Measurements from ENCODE around the gene ELP4. TPM values are rescaled to one million over a fixed set of nuclear protein-coding genes. Genes with fewer than 3 reads are reported as not detected.

The ELP4 gene
- total and polyA plus RNA-seq, 9 of the 15 experiments (the other 6 are each of a cell fraction or from before 2014, with no cell fraction given) = 24.1 to 60.3 (median 38.7) TPM

GRCh38 chr11:31706357-31706756, 196.8 kb downstream of the ELP4 start:
- no TSS peak for BruUV-seq (replicated peaks)
- DNase-seq (ENCODE audit: extremely low read depth in 1 of 4, low spot score in 3 of 4) (no peak), FAIRE-seq (no peak), ATAC-seq (no peak)
- Histone ChIP-seq H3K4me1 (replicated peaks in 1 of 2; ENCODE audit: control insufficient read depth in 2 of 2, insufficient read depth in 2 of 2, low read length in 2 of 2) (no peaks in the 10 kb centered on the region; a peak in 1 of 5 replicates), H3K4me3 (no peak overlapping the region), H2AFZ (ENCODE audit: low read depth, low read length) (no peak overlapping the region), H3K9ac (ENCODE audit: insufficient read depth in 1 of 2, low read depth in 2 of 2, low read length in 2 of 2) (no peak overlapping the region), H3K27ac (ENCODE audit: extremely low read depth, low read depth, low read length) (no peak overlapping the region), H4K20me1 (replicated peaks; ENCODE audit: control insufficient read depth, insufficient read depth, low read length) (no peaks in the 10 kb centered on the region), H3K27me3 (ENCODE audit: control insufficient read depth in 2 of 2, insufficient read depth in 2 of 2, low read length in 2 of 2) (no peaks in the 10 kb centered on the region), H3K4me2 (ENCODE audit: insufficient read depth, low read length) (no peak overlapping the region), H3K36me3 (ENCODE audit: control insufficient read depth, insufficient read depth, low read length) (no peaks in the 10 kb centered on the region), H3K9me3 (replicated peaks; ENCODE audit: control insufficient read depth, insufficient read depth, low read depth, low read length) (no peaks in the 10 kb centered on the region), H3K79me2 (ENCODE audit: control insufficient read depth, insufficient read depth, low read length) (no peaks in the 10 kb centered on the region), H3K9me1 (ENCODE audit: control insufficient read depth, insufficient read depth, low read length) (no peaks in the 10 kb centered on the region)
- TF ChIP-seq, protein P1, sequence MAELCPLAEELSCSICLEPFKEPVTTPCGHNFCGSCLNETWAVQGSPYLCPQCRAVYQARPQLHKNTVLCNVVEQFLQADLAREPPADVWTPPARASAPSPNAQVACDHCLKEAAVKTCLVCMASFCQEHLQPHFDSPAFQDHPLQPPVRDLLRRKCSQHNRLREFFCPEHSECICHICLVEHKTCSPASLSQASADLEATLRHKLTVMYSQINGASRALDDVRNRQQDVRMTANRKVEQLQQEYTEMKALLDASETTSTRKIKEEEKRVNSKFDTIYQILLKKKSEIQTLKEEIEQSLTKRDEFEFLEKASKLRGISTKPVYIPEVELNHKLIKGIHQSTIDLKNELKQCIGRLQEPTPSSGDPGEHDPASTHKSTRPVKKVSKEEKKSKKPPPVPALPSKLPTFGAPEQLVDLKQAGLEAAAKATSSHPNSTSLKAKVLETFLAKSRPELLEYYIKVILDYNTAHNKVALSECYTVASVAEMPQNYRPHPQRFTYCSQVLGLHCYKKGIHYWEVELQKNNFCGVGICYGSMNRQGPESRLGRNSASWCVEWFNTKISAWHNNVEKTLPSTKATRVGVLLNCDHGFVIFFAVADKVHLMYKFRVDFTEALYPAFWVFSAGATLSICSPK (IDR thresholded peaks at IDR 0.05; ENCODE audit: borderline replicate concordance) = no peak
- TF ChIP-seq FOXJ2 (tag; IDR thresholded peaks at IDR 0.05) (no peak), BRF1 (IDR thresholded peaks at IDR 0.05; ENCODE audit: borderline replicate concordance, extremely low read depth, insufficient read length) (no peak), NCOA4 (IDR thresholded peaks at IDR 0.05; ENCODE audit: partially characterized antibody) (no peak), ZNF79 (CRISPR knock-in tag; IDR thresholded peaks at IDR 0.05; ENCODE audit: low read depth) (no peak), HNRNPH1 (optimal IDR thresholded peaks at IDR 0.05; ENCODE audit: low read depth, low read length) (no peak), MTA3 (IDR thresholded peaks at IDR 0.05; ENCODE audit: borderline replicate concordance) (no peak), C11orf30 (IDR thresholded peaks at IDR 0.05; ENCODE audit: low read depth) (no peak), ATF2 (CRISPR knock-in tag; IDR thresholded peaks at IDR 0.05) (no peak), TBP (optimal IDR thresholded peaks at IDR 0.05; ENCODE audit: low read depth, low read length) (no peak), BMI1 (IDR thresholded peaks at IDR 0.05; ENCODE audit: low read length) (no peak), NCOA2 (IDR thresholded peaks at IDR 0.05; ENCODE audit: partially characterized antibody in 2 of 2) (no peak), HSF4 (CRISPR knock-in tag; IDR thresholded peaks at IDR 0.05; ENCODE audit: borderline replicate concordance) (no peak), PTTG1 (tag; IDR thresholded peaks at IDR 0.05; ENCODE audit: low read depth) (no peak), MAZ (CRISPR knock-in tag; conservative IDR thresholded peaks at IDR 0.05 in 1 of 2, IDR thresholded peaks at IDR 0.05 in 1 of 2) (no peak), DPF2 (IDR thresholded peaks at IDR 0.05) (no peak)
- in situ Hi-C loops (cut with MboI) = no loop called here
- ChIA-PET CTCF (ENCODE audit: low intra/inter-chr PET ratio) (no interaction called here), POLR2A (no interaction called here)
- intact Hi-C loops (cut with micrococcal nuclease) = no loop called here
- 94% methylated on average over 1 of the region's 1 CpG for WGBS (ENCODE audit: insufficient coverage, low coverage, missing lambda C conversion rate)

Data from K562 (cell line).